ENCODE data around the gene LDLRAD3. TPM values are rescaled to one million over a fixed set of nuclear protein-coding genes. Genes with fewer than 3 reads are reported as not detected.

LDLRAD3 gene
- total RNA-seq, 1 donor = 3.1 TPM

- Histone ChIP-seq H3K4me1 (ENCODE audit: insufficient read depth, low read length) (peaks cover 9% of the 10 kb centered on the region), H3K27me3 (ENCODE audit: insufficient read depth, low read length) (no peaks in the 10 kb centered on the region), H3K9me3 (ENCODE audit: low read depth, low read length) (no peaks in the 10 kb centered on the region), H3K4me3 (ENCODE audit: low read length) (no peak overlapping the region)
Observed at GRCh38 chr11:36062796-36063365, 119.0 kb downstream of the LDLRAD3 start.

- Histone ChIP-seq H3K4me3 (ENCODE audit: low read length) (no peak overlapping the region), H3K27me3 (ENCODE audit: insufficient read depth, low read length) (no peaks in the 10 kb centered on the region), H3K4me1 (ENCODE audit: insufficient read depth, low read length) (peaks cover 6% of the 10 kb centered on the region), H3K9me3 (ENCODE audit: low read depth, low read length) (no peaks in the 10 kb centered on the region)
Observed at GRCh38 chr11:36065436-36065835, 121.6 kb downstream of the LDLRAD3 start.

GRCh38 chr11:36066891-36067290 lies 123.0 kb downstream of the LDLRAD3 start:
- Histone ChIP-seq H3K9me3 (ENCODE audit: low read depth, low read length) (no peaks in the 10 kb centered on the region), H3K4me1 (ENCODE audit: insufficient read depth, low read length) (no peaks in the 10 kb centered on the region), H3K27me3 (ENCODE audit: insufficient read depth, low read length) (no peaks in the 10 kb centered on the region), H3K4me3 (ENCODE audit: low read length) (no peak overlapping the region)

GRCh38 chr11:36069576-36070212 lies 125.8 kb downstream of the LDLRAD3 start:
- no peak overlapping the region for H3K4me3 ChIP-seq (ENCODE audit: low read length)
- H3K27me3 ChIP-seq (ENCODE audit: insufficient read depth, low read length) = no peaks in the 10 kb centered on the region
- no peaks in the 10 kb centered on the region for H3K9me3 ChIP-seq (ENCODE audit: low read depth, low read length)
- no peaks in the 10 kb centered on the region for H3K4me1 ChIP-seq (ENCODE audit: insufficient read depth, low read length)

- H3K9me3 ChIP-seq (ENCODE audit: low read depth, low read length) = no peaks in the 10 kb centered on the region
- no peaks in the 10 kb centered on the region for H3K4me1 ChIP-seq (ENCODE audit: insufficient read depth, low read length)
- no peak overlapping the region for H3K4me3 ChIP-seq (ENCODE audit: low read length)
- H3K27me3 ChIP-seq (ENCODE audit: insufficient read depth, low read length) = no peaks in the 10 kb centered on the region
Observed at GRCh38 chr11:36070213-36070953, 126.5 kb downstream of the LDLRAD3 start.

- no peaks in the 10 kb centered on the region for H3K27me3 ChIP-seq (ENCODE audit: insufficient read depth, low read length)
- no peaks in the 10 kb centered on the region for H3K4me1 ChIP-seq (ENCODE audit: insufficient read depth, low read length)
- no peaks in the 10 kb centered on the region for H3K9me3 ChIP-seq (ENCODE audit: low read depth, low read length)
- no peak overlapping the region for H3K4me3 ChIP-seq (ENCODE audit: low read length)
Observed at GRCh38 chr11:36070954-36071330, 127.1 kb downstream of the LDLRAD3 start.

- no peaks in the 10 kb centered on the region for H3K27me3 ChIP-seq (ENCODE audit: insufficient read depth, low read length)
- H3K4me1 ChIP-seq (ENCODE audit: insufficient read depth, low read length) = no peaks in the 10 kb centered on the region
- no peak overlapping the region for H3K4me3 ChIP-seq (ENCODE audit: low read length)
- H3K9me3 ChIP-seq (ENCODE audit: low read depth, low read length) = no peaks in the 10 kb centered on the region
Observed at GRCh38 chr11:36071917-36072500, 128.1 kb downstream of the LDLRAD3 start.

- Histone ChIP-seq H3K4me1 (ENCODE audit: insufficient read depth, low read length) (no peaks in the 10 kb centered on the region), H3K9me3 (ENCODE audit: low read depth, low read length) (no peaks in the 10 kb centered on the region), H3K4me3 (ENCODE audit: low read length) (no peak overlapping the region), H3K27me3 (ENCODE audit: insufficient read depth, low read length) (no peaks in the 10 kb centered on the region)
Observed at GRCh38 chr11:36073411-36074203, 129.7 kb downstream of the LDLRAD3 start.

GRCh38 chr11:36074941-36075431 lies 131.1 kb downstream of the LDLRAD3 start:
- no peaks in the 10 kb centered on the region for H3K27me3 ChIP-seq (ENCODE audit: insufficient read depth, low read length)
- H3K4me3 ChIP-seq (ENCODE audit: low read length) = no peak overlapping the region
- H3K9me3 ChIP-seq (ENCODE audit: low read depth, low read length) = no peaks in the 10 kb centered on the region
- no peaks in the 10 kb centered on the region for H3K4me1 ChIP-seq (ENCODE audit: insufficient read depth, low read length)

GRCh38 chr11:36077368-36077767 lies 133.5 kb downstream of the LDLRAD3 start:
- Histone ChIP-seq H3K4me3 (ENCODE audit: low read length) (no peak overlapping the region), H3K27me3 (ENCODE audit: insufficient read depth, low read length) (no peaks in the 10 kb centered on the region), H3K4me1 (ENCODE audit: insufficient read depth, low read length) (no peaks in the 10 kb centered on the region), H3K9me3 (ENCODE audit: low read depth, low read length) (no peaks in the 10 kb centered on the region)

GRCh38 chr11:36077886-36078685 lies 134.2 kb downstream of the LDLRAD3 start:
- no peak overlapping the region for H3K4me3 ChIP-seq (ENCODE audit: low read length)
- H3K27me3 ChIP-seq (ENCODE audit: insufficient read depth, low read length) = no peaks in the 10 kb centered on the region
- no peaks in the 10 kb centered on the region for H3K9me3 ChIP-seq (ENCODE audit: low read depth, low read length)
- no peaks in the 10 kb centered on the region for H3K4me1 ChIP-seq (ENCODE audit: insufficient read depth, low read length)

- H3K4me3 ChIP-seq (ENCODE audit: low read length) = no peak overlapping the region
- H3K27me3 ChIP-seq (ENCODE audit: insufficient read depth, low read length) = no peaks in the 10 kb centered on the region
- no peaks in the 10 kb centered on the region for H3K4me1 ChIP-seq (ENCODE audit: insufficient read depth, low read length)
- H3K9me3 ChIP-seq (ENCODE audit: low read depth, low read length) = no peaks in the 10 kb centered on the region
Observed at GRCh38 chr11:36078686-36079055, 134.8 kb downstream of the LDLRAD3 start.

GRCh38 chr11:36079878-36080675 lies 136.2 kb downstream of the LDLRAD3 start:
- Histone ChIP-seq H3K4me1 (ENCODE audit: insufficient read depth, low read length) (no peaks in the 10 kb centered on the region), H3K9me3 (ENCODE audit: low read depth, low read length) (no peaks in the 10 kb centered on the region), H3K4me3 (ENCODE audit: low read length) (no peak overlapping the region)

More at GRCh38 chr11:36079878-36080675, 136.2 kb downstream of the LDLRAD3 start:
- no peaks in the 10 kb centered on the region for H3K27me3 ChIP-seq (ENCODE audit: insufficient read depth, low read length)

Measured in mononuclear cell (primary cell).